DND-41 (cell line): ENCODE data around the gene SCYL2.

ENCODE experiments used
- ATAC-seq: fragments of 200-7000 bp; cut with Tn5 transposase; 3 replicates; pipeline ENCODE4 v1.9.1; 2021; ENCODE audit warnings: low read depth; ENCODE audit not compliant: insufficient read depth
- DNase-seq: peaks from one replicate; pipeline ENCODE4 v3.0.0-alpha.2; 2020
- H2AFZ ChIP-seq: 2 replicates; pipeline ENCODE4 v1.6.0; 2012; ENCODE audit warnings: low read depth, low read length
- H3K27ac ChIP-seq: 2 replicates; pipeline ENCODE4 v1.5.1; 2012; ENCODE audit warnings: low read length, inconsistent platforms
- H3K27me3 ChIP-seq: fragments of 200-600 bp; sonication (generic); 2 replicates; pipeline ENCODE4 v1.6.0; 2012; ENCODE audit warnings: low read length, mild to moderate bottlenecking, inconsistent platforms; ENCODE audit not compliant: insufficient read depth, poor library complexity
- H3K36me3 ChIP-seq: 2 replicates; pipeline ENCODE4 v1.5.1; 2012; ENCODE audit warnings: low read length, inconsistent platforms; ENCODE audit not compliant: insufficient read depth
- H3K4me1 ChIP-seq: 2 replicates; pipeline ENCODE4 v1.5.1; 2012; ENCODE audit warnings: mild to moderate bottlenecking, low read length; ENCODE audit not compliant: insufficient read depth
- H3K4me2 ChIP-seq: 2 replicates; pipeline ENCODE4 v1.6.0; 2012; ENCODE audit warnings: mild to moderate bottlenecking, moderate library complexity, low read length, inconsistent platforms; ENCODE audit not compliant: insufficient read depth
- H3K4me3 ChIP-seq, 2 experiments: fragments of 200-600 bp in 1 of 2; shearing (Covaris generic) in 1 of 2; 2 replicates each; pipeline ENCODE4 v1.5.1; 2012 to 2016; ENCODE audit warnings: inconsistent platforms in 2 of 2, low read length in 2 of 2, mild to moderate bottlenecking in 2 of 2, low read depth in 1 of 2, moderate library complexity in 1 of 2
- H3K79me2 ChIP-seq: 2 replicates; pipeline ENCODE4 v1.6.0; 2012; ENCODE audit warnings: low read length, inconsistent platforms; ENCODE audit not compliant: insufficient read depth
- H3K9ac ChIP-seq: 2 replicates; pipeline ENCODE4 v1.6.0; 2012; ENCODE audit warnings: low read depth, mild to moderate bottlenecking, inconsistent platforms, low read length, moderate library complexity
- H3K9me3 ChIP-seq: 2 replicates; pipeline ENCODE4 v1.5.1; 2012; ENCODE audit warnings: low read length, moderate library complexity, mild to moderate bottlenecking, inconsistent platforms; ENCODE audit not compliant: insufficient read depth, severe bottlenecking
- H4K20me1 ChIP-seq: 2 replicates; pipeline ENCODE4 v1.6.0; 2012; ENCODE audit warnings: low read length; ENCODE audit not compliant: insufficient read depth
- EZH2 ChIP-seq: IDR thresholded peaks from 3 replicates; pipeline ENCODE4 v1.6.1; 2012; ENCODE audit warnings: borderline replicate concordance, low read depth, mild to moderate bottlenecking, moderate library complexity, low read length, inconsistent platforms; ENCODE audit not compliant: severe bottlenecking
- TF ChIP-seq, protein P1 (sequence below): IDR thresholded peaks from 2 replicates; pipeline ENCODE4 v1.5.1; 2012; ENCODE audit warnings: borderline replicate concordance, low read length, moderate library complexity, mild to moderate bottlenecking; ENCODE audit not compliant: poor library complexity, severe bottlenecking; ENCODE audit errors: extremely low read depth

SCYL2 gene

GRCh38 chr12:100384559-100384935 is 117.6 kb downstream of the SCYL2 start:
- TF ChIP-seq, protein P1, sequence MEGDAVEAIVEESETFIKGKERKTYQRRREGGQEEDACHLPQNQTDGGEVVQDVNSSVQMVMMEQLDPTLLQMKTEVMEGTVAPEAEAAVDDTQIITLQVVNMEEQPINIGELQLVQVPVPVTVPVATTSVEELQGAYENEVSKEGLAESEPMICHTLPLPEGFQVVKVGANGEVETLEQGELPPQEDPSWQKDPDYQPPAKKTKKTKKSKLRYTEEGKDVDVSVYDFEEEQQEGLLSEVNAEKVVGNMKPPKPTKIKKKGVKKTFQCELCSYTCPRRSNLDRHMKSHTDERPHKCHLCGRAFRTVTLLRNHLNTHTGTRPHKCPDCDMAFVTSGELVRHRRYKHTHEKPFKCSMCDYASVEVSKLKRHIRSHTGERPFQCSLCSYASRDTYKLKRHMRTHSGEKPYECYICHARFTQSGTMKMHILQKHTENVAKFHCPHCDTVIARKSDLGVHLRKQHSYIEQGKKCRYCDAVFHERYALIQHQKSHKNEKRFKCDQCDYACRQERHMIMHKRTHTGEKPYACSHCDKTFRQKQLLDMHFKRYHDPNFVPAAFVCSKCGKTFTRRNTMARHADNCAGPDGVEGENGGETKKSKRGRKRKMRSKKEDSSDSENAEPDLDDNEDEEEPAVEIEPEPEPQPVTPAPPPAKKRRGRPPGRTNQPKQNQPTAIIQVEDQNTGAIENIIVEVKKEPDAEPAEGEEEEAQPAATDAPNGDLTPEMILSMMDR = no peak
- TF ChIP-seq EZH2 = no peak
- no peaks in the 10 kb centered on the region for H3K36me3 ChIP-seq
- no peaks in the 10 kb centered on the region for H3K27me3 ChIP-seq
- no peaks in the 10 kb centered on the region for H4K20me1 ChIP-seq
- H3K9me3 ChIP-seq = no peaks in the 10 kb centered on the region
- H3K4me1 ChIP-seq = no peaks in the 10 kb centered on the region
- no peak overlapping the region for H3K9ac ChIP-seq
- no peak overlapping the region for H2AFZ ChIP-seq
- no peak overlapping the region for H3K4me2 ChIP-seq
- ATAC-seq (no peak), DNase-seq (no peak)
- no peaks in the 10 kb centered on the region for H3K79me2 ChIP-seq
- no peak overlapping the region for H3K27ac ChIP-seq
- no peak overlapping the region for H3K4me3 ChIP-seq

DNA sequence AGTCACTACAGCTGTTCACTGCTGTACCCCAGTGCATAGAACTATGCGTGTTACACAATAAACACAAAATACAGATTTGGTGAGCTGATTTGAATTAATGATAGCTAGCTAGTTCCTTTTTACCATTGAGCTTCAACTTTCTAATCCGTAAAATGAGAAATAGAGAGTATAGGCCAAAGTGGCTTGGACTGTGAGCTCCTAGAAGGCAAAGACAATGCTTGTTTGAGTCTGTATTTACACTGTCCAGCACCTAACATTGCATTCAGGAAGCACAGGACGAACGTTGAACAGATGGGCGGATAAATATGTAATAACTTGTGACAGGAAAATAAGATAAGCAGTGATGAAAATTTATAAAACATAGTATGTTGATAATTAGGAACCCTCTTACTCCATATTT is 121.4 kb downstream of the SCYL2 start:
- Histone ChIP-seq H3K36me3 (no peaks in the 10 kb centered on the region), H3K4me2 (no peak overlapping the region), H3K9ac (no peak overlapping the region), H3K27ac (no peak overlapping the region), H3K9me3 (no peaks in the 10 kb centered on the region), H3K79me2 (no peaks in the 10 kb centered on the region), H2AFZ (no peak overlapping the region), H3K4me1 (no peaks in the 10 kb centered on the region), H3K27me3 (no peaks in the 10 kb centered on the region), H3K4me3 (no peak overlapping the region), H4K20me1 (no peaks in the 10 kb centered on the region)
- DNase-seq (no peak), ATAC-seq (no peak)
- TF ChIP-seq EZH2 = no peak
- TF ChIP-seq, protein P1 = no peak
